Activated CD8-positive, alpha-beta memory T cell treated with anti-CD3 and anti-CD28 coated beads for 4 hours (primary cell): ENCODE results near the gene VIPR1.
"Not testable (repeated sequence)": the region's sequence is repeated elsewhere in the genome, so short reads cannot be mapped to it uniquely, and the experiment has no call there.

Source experiments
- DNase-seq, 2 donors: peaks; one replicate each; pipeline ENCODE4 v3.0.0-alpha.2; 2020; ENCODE audit warnings: low read depth in 2 of 2

Gene VIPR1

DNA sequence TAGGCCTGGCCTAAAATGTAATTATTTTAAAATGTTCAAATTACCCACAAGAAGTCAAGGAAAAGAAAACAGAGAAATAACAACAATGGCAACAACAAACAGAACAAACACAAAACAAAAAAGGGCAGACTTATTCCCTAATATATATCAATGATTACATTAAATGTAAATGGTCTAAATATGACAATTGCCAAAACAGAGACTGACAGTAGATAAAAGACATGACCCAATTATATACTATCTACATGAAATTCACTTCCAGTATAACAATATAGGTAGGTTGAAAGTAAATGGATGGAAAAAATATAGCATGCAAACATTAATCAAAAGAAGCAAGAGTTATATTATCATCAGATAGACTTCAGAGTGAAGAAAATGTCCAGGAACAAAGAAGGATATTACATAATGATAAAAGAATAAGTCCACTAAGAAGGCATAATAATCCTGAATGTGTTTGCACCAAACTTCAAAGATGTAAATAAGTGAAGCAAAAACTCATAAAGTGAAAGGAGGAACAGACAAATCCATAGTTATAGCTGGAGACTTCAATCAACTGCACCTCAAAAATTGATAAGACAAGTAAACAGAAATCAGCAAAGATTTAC lies 72.8 kb downstream of the VIPR1 start:
- DNase-seq, result no peak

DNA sequence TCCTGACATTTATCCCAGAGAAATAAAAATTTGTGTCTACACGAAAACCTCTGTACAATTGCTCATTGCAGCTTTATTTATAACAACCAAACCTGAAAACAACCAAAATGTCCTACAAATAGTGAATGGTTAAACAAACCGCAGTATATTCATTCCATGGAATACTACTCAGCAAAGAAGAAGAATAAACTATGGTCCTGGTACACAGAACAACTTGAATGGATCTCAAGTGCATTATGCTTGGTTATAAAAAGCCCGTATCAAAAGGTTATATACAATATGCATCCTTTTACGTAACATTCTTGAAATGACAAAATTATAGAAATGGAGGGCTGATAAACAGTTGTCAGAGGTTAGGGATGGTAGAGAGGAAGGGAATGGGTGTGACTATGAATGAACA lies 75.6 kb downstream of the VIPR1 start:
- no peak for DNase-seq

DNA sequence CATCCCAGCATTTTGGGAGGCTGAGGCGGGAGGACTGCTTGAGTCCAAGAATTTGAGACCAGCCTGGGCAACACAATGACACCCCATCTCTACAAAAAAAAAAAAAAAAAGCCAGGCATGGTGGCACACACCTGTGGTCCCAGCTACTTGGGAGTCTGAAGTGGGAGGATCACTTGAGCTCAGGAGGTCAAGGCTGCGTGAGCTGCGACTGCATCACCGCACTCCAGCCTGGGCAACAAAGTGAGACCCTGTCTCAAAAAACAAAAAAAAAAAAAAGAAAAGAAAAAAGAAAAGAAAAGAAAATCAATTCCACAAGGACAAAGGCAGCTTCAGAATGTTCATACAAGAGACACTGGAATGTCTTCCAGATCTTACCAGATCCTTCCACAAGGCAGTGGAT lies 76.9 kb downstream of the VIPR1 start:
- DNase-seq, result not testable (repeated sequence)

DNA sequence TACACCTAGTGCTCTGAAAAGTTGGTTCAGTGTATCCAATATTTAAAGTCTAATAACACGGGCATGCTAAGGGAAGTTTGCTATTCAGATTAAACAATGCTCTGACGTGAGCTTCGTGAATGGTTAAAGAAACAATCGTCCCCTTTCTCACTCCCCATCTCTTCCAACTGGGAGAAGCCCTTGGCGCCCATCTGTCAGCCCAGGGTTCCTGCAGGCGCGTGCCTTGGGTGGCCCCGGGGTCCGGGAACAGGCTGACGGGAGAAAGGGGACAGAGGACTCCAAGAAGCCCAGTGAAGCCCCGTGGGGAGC lies 78.9 kb downstream of the VIPR1 start:
- no peak for DNase-seq

DNA sequence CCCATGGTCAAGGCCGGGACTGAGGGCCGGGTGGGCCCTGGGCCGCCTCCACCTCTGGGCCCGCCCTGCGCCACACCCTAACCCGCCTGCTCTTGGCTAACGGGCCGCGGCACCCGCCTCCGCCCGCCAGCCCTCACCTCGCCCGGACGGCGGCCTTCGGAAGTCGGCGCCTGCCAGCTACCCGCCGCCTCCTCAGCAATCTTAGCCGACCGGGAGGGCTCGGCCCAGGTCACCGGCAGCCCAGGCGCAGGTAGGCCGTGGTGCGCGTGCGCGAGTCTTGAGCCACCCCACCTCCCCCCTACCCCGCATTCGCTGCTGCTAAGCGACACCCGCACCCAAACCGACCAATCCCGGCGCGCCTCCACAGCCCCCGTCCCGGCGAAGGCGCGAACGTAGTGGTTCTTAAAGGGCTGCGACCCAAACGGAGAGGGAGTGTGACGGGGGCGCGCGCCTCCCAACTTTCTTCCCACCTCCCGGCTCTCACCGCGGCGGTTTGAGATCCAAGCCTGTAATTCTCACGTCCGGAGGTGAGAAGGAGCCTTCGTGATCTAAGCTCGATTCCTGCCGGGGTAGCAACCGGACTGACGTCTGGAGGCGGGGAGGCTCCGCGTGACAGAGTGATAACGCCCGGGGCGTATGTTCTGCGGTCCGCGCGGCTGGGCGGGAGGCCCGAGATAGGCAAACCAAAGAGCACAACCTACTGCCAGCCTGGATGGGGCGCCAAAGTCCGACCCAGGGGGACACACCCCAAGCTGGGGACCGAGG lies 79.4 kb downstream of the VIPR1 start, which contains the start of gene SEC22C:
TSS of gene SEC22C (minus strand) at position 259 of the 765 bp plus-strand sequence. CDS start 12,921 bp downstream, outside the sequence.
- peak; percentile 92 for DNase-seq

GRCh38 chr3:42582474-42583070 lies 80.1 kb downstream of the VIPR1 start:
- DNase-seq, result no peak
